Naive B cell (primary cell): Measurements from ENCODE around the gene RHOBTB1. TPM values are rescaled to one million over a fixed set of nuclear protein-coding genes. Genes with fewer than 3 reads are reported as not detected.
A peak's percentile ranks its signal among the peaks of the same experiment; 100 is the strongest.

Source experiments
- ATAC-seq, 2 donors: fragments of 150-1000 bp; cut with Tn5 transposase; 2 replicates each; pipeline ENCODE4 v1.10.0; 2021; ENCODE audit warnings: low read depth in 2 of 2, mild to moderate bottlenecking in 2 of 2, moderate library complexity in 2 of 2
- DNase-seq: peaks from one replicate; pipeline ENCODE4 v3.0.0; 2022
- H3K27ac Mint-ChIP-seq, 6 donors: one replicate each; pipeline ENCODE4 v1.8.0; 2020 to 2022; ENCODE audit warnings: mild to moderate bottlenecking in 6 of 6, mixed read lengths in 6 of 6, moderate library complexity in 5 of 6, inconsistent platforms in 2 of 6
- H3K27me3 Mint-ChIP-seq, 3 donors: one replicate each; pipeline ENCODE4 v1.8.0; 2021 to 2022; ENCODE audit warnings: mixed read lengths in 3 of 3, mild to moderate bottlenecking in 1 of 3
- H3K36me3 Mint-ChIP-seq, 2 donors: one replicate each; pipeline ENCODE4 v1.8.0; 2020 to 2022; ENCODE audit warnings: mixed read lengths in 2 of 2, inconsistent platforms in 1 of 2, mild to moderate bottlenecking in 1 of 2
- H3K4me1 Mint-ChIP-seq, 3 donors: one replicate each; pipeline ENCODE4 v1.8.0; 2020 to 2022; ENCODE audit warnings: mixed read lengths in 3 of 3, inconsistent platforms in 1 of 3, mild to moderate bottlenecking in 1 of 3, moderate library complexity in 1 of 3
- H3K4me3 Mint-ChIP-seq, 8 donors: one replicate each; pipeline ENCODE4 v1.8.0; 2020 to 2022; ENCODE audit warnings: mild to moderate bottlenecking in 8 of 8, mixed read lengths in 8 of 8, moderate library complexity in 8 of 8, inconsistent platforms in 2 of 8
- H3K9me3 Mint-ChIP-seq, 7 donors: one replicate each; pipeline ENCODE4 v1.8.0; 2020 to 2022; ENCODE audit warnings: mixed read lengths in 7 of 7, mild to moderate bottlenecking in 5 of 7, inconsistent platforms in 2 of 7, moderate library complexity in 1 of 7
- polyA plus RNA-seq, 6 donors: library from polyadenylated mRNA; unstranded; fragments of 300-500 nt; fragmentation: Illumina TruSeq; gene quantifications; one replicate each; pipeline ENCODE4 v1.2.3, GENCODE V29; 2021; ENCODE audit warnings: low read depth in 6 of 6

RHOBTB1 gene
- polyA plus RNA-seq, 6 donors from 2014 or later = 0.21 to 2.2 (median 0.69) TPM; not detected in 1

GRCh38 chr10:60877777-60878120, 66.2 kb downstream of the RHOBTB1 start:
- H3K4me1 Mint-ChIP-seq = peaks cover 0 to 7% (median 5%) of the 10 kb centered on the region in 3 donors
- ATAC-seq = no peak
- peaks cover 0 to 9% of the 10 kb centered on the region in 2 donors for H3K36me3 Mint-ChIP-seq
- no peak for DNase-seq
- H3K27ac Mint-ChIP-seq = no peak overlapping the region
- H3K4me3 Mint-ChIP-seq = no peak overlapping the region
- no peaks in the 10 kb centered on the region for H3K27me3 Mint-ChIP-seq
- peaks cover 0 to 16% (median 0%) of the 10 kb centered on the region in 7 donors for H3K9me3 Mint-ChIP-seq

GRCh38 chr10:60877061-60877776, 66.8 kb downstream of the RHOBTB1 start:
- no peak overlapping the region for H3K27ac Mint-ChIP-seq
- no peak overlapping the region for H3K4me3 Mint-ChIP-seq
- no peak for DNase-seq
- H3K4me1 Mint-ChIP-seq = peaks cover 0 to 7% (median 5%) of the 10 kb centered on the region in 3 donors
- H3K36me3 Mint-ChIP-seq = peaks cover 0 to 9% of the 10 kb centered on the region in 2 donors
- H3K9me3 Mint-ChIP-seq = peaks cover 0 to 16% (median 0%) of the 10 kb centered on the region in 7 donors
- no peak for ATAC-seq
- no peaks in the 10 kb centered on the region for H3K27me3 Mint-ChIP-seq

GRCh38 chr10:60873758-60874157, 70.2 kb downstream of the RHOBTB1 start:
- H3K27ac Mint-ChIP-seq = peak overlapping the region in 1 of 6 donors; percentile 54
- H3K4me3 Mint-ChIP-seq = no peak overlapping the region
- H3K27me3 Mint-ChIP-seq = no peaks in the 10 kb centered on the region
- H3K4me1 Mint-ChIP-seq = no peaks in the 10 kb centered on the region
- DNase-seq (no peak), ATAC-seq (no peak)
- no peaks in the 10 kb centered on the region for H3K9me3 Mint-ChIP-seq
- no peaks in the 10 kb centered on the region for H3K36me3 Mint-ChIP-seq

- H3K36me3 Mint-ChIP-seq = no peaks in the 10 kb centered on the region
Measured at GRCh38 chr10:60872451-60872850, 71.5 kb downstream of the RHOBTB1 start.

GRCh38 chr10:60871215-60871614, 72.8 kb downstream of the RHOBTB1 start:
- no peak for ATAC-seq

More at GRCh38 chr10:60872451-60872850, 71.5 kb downstream of the RHOBTB1 start:
- DNase-seq (no peak), ATAC-seq (no peak)
- Mint-ChIP-seq H3K27ac (no peak overlapping the region), H3K9me3 (no peaks in the 10 kb centered on the region), H3K4me3 (no peak overlapping the region), H3K27me3 (no peaks in the 10 kb centered on the region), H3K4me1 (no peaks in the 10 kb centered on the region)

GRCh38 chr10:60870803-60871202, 73.2 kb downstream of the RHOBTB1 start:
- peak overlapping the region in 1 of 6 donors; percentile 10 for H3K27ac Mint-ChIP-seq
- ATAC-seq (no peak), DNase-seq (no peak)
- H3K27me3 Mint-ChIP-seq = no peaks in the 10 kb centered on the region
- no peaks in the 10 kb centered on the region for H3K4me1 Mint-ChIP-seq
- no peak overlapping the region for H3K4me3 Mint-ChIP-seq
- H3K9me3 Mint-ChIP-seq = no peaks in the 10 kb centered on the region
- H3K36me3 Mint-ChIP-seq = no peaks in the 10 kb centered on the region

More at GRCh38 chr10:60871215-60871614, 72.8 kb downstream of the RHOBTB1 start:
- Mint-ChIP-seq H3K27ac (peak overlapping the region in 1 of 6 donors; percentile 33), H3K4me1 (no peaks in the 10 kb centered on the region), H3K9me3 (no peaks in the 10 kb centered on the region), H3K36me3 (no peaks in the 10 kb centered on the region), H3K4me3 (no peak overlapping the region), H3K27me3 (no peaks in the 10 kb centered on the region)
- DNase-seq = no peak

- Mint-ChIP-seq H3K36me3 (no peaks in the 10 kb centered on the region), H3K27ac (no peak overlapping the region), H3K27me3 (no peaks in the 10 kb centered on the region), H3K4me3 (no peak overlapping the region), H3K9me3 (no peaks in the 10 kb centered on the region), H3K4me1 (no peaks in the 10 kb centered on the region)
- DNase-seq = no peak
- ATAC-seq = no peak
Measured at GRCh38 chr10:60870416-60870728, 73.6 kb downstream of the RHOBTB1 start.

GRCh38 chr10:60869652-60870415, 74.2 kb downstream of the RHOBTB1 start:
- Mint-ChIP-seq H3K4me3 (no peak overlapping the region), H3K9me3 (no peaks in the 10 kb centered on the region), H3K4me1 (no peaks in the 10 kb centered on the region), H3K36me3 (no peaks in the 10 kb centered on the region), H3K27me3 (no peaks in the 10 kb centered on the region), H3K27ac (no peak overlapping the region)
- ATAC-seq (no peak), DNase-seq (no peak)

- Mint-ChIP-seq H3K9me3 (no peaks in the 10 kb centered on the region), H3K4me3 (no peak overlapping the region), H3K27ac (no peak overlapping the region), H3K27me3 (no peaks in the 10 kb centered on the region), H3K4me1 (no peaks in the 10 kb centered on the region), H3K36me3 (no peaks in the 10 kb centered on the region)
- ATAC-seq (no peak), DNase-seq (no peak)
Measured at GRCh38 chr10:60868946-60869345, 75.0 kb downstream of the RHOBTB1 start.

GRCh38 chr10:60865198-60865783, 78.7 kb downstream of the RHOBTB1 start:
- DNase-seq (no peak), ATAC-seq (no peak)
- Mint-ChIP-seq H3K36me3 (no peaks in the 10 kb centered on the region), H3K4me1 (peaks cover 0 to 4% (median 0%) of the 10 kb centered on the region in 3 donors), H3K9me3 (no peaks in the 10 kb centered on the region), H3K27ac (no peak overlapping the region), H3K4me3 (no peak overlapping the region), H3K27me3 (no peaks in the 10 kb centered on the region)

- Mint-ChIP-seq H3K9me3 (no peaks in the 10 kb centered on the region), H3K27me3 (peaks cover 0 to 4% (median 0%) of the 10 kb centered on the region in 3 donors), H3K27ac (no peak overlapping the region), H3K4me1 (peaks cover 0 to 4% (median 0%) of the 10 kb centered on the region in 3 donors), H3K36me3 (no peaks in the 10 kb centered on the region), H3K4me3 (no peak overlapping the region)
- no peak for ATAC-seq
- no peak for DNase-seq
Measured at GRCh38 chr10:60863796-60864195, 80.2 kb downstream of the RHOBTB1 start.

GRCh38 chr10:60862517-60862916, 81.5 kb downstream of the RHOBTB1 start:
- Mint-ChIP-seq H3K9me3 (no peaks in the 10 kb centered on the region), H3K27ac (peak overlapping the region in 2 of 6 donors; percentile 3 to 73), H3K4me3 (no peak overlapping the region), H3K36me3 (no peaks in the 10 kb centered on the region), H3K27me3 (peaks cover 0 to 4% (median 0%) of the 10 kb centered on the region in 3 donors), H3K4me1 (peaks cover 0 to 4% (median 0%) of the 10 kb centered on the region in 3 donors)
- ATAC-seq (no peak), DNase-seq (no peak)

GRCh38 chr10:60856405-60856804, 87.6 kb downstream of the RHOBTB1 start:
- H3K27ac Mint-ChIP-seq = no peak overlapping the region
- peaks cover 0 to 5% (median 0%) of the 10 kb centered on the region in 3 donors for H3K4me1 Mint-ChIP-seq
- peaks cover 0 to 4% (median 0%) of the 10 kb centered on the region in 3 donors for H3K27me3 Mint-ChIP-seq
- H3K9me3 Mint-ChIP-seq = peaks cover 0 to 13% (median 2%) of the 10 kb centered on the region in 7 donors
- no peak overlapping the region for H3K4me3 Mint-ChIP-seq
- DNase-seq (no peak), ATAC-seq (no peak)
- no peaks in the 10 kb centered on the region for H3K36me3 Mint-ChIP-seq

- H3K9me3 Mint-ChIP-seq = peaks cover 0 to 13% (median 3%) of the 10 kb centered on the region in 7 donors
- no peaks in the 10 kb centered on the region for H3K27me3 Mint-ChIP-seq
- H3K4me3 Mint-ChIP-seq = no peak overlapping the region
- DNase-seq = no peak
- H3K4me1 Mint-ChIP-seq = peaks cover 0 to 5% (median 0%) of the 10 kb centered on the region in 3 donors
- no peaks in the 10 kb centered on the region for H3K36me3 Mint-ChIP-seq
- ATAC-seq = no peak
- H3K27ac Mint-ChIP-seq = no peak overlapping the region
Measured at GRCh38 chr10:60853637-60854036, 90.3 kb downstream of the RHOBTB1 start.
